GM21717 (cell line): Measurements from ENCODE around the gene SMIM29.

ENCODE experiments used
- ATAC-seq: cut with Tn5 transposase; IDR thresholded peaks from one replicate; pipeline ENCODE4 v1.9.1; 2021; ENCODE audit warnings: mild to moderate bottlenecking, moderate library complexity; ENCODE audit not compliant: unreplicated experiment

The SMIM29 gene

GRCh38 chr6:34248727-34249468 is at the start of gene SMIM29:
Gene SMIM29, minus strand, starts transcription at chr6:34249006. Its CDS starts 1,215 bp downstream, at chr6:34247791.
- ATAC-seq, result peak; percentile 71

GRCh38 chr6:34295721-34296120 is 46.9 kb upstream of the SMIM29 start:
- peak; percentile 77 for ATAC-seq

GRCh38 chr6:34292954-34293353 is 44.1 kb upstream of the SMIM29 start:
- ATAC-seq, result no peak

GRCh38 chr6:34289137-34289536 is 40.3 kb upstream of the SMIM29 start:
- ATAC-seq, result no peak

- no peak for ATAC-seq
Observed at GRCh38 chr6:34288581-34288980, 39.8 kb upstream of the SMIM29 start.

GRCh38 chr6:34285448-34286164 is 36.8 kb upstream of the SMIM29 start:
- no peak for ATAC-seq

GRCh38 chr6:34284563-34285447 is 36.0 kb upstream of the SMIM29 start:
- no peak for ATAC-seq

GRCh38 chr6:34281702-34282334 is 33.0 kb upstream of the SMIM29 start:
- ATAC-seq, result no peak

GRCh38 chr6:34280216-34280615 is 31.4 kb upstream of the SMIM29 start:
- ATAC-seq, result no peak

- ATAC-seq, result no peak
Observed at GRCh38 chr6:34278833-34279232, 30.0 kb upstream of the SMIM29 start.

- ATAC-seq, result no peak
Observed at GRCh38 chr6:34277763-34278112, 28.9 kb upstream of the SMIM29 start.

- ATAC-seq, result no peak
Observed at GRCh38 chr6:34276881-34277762, 28.3 kb upstream of the SMIM29 start.

GRCh38 chr6:34276191-34276590 is 27.4 kb upstream of the SMIM29 start:
- ATAC-seq, result no peak

GRCh38 chr6:34275128-34275804 is 26.5 kb upstream of the SMIM29 start:
- no peak for ATAC-seq

GRCh38 chr6:34274129-34274528 is 25.3 kb upstream of the SMIM29 start:
- ATAC-seq, result no peak

- no peak for ATAC-seq
Observed at GRCh38 chr6:34273242-34273805, 24.5 kb upstream of the SMIM29 start.

- ATAC-seq, result no peak
Observed at GRCh38 chr6:34272013-34272926, 23.5 kb upstream of the SMIM29 start.
